ENCODE measurements around the gene AGMO. TPM values are rescaled to one million over a fixed set of nuclear protein-coding genes. Genes with fewer than 3 reads are reported as not detected.

AGMO gene
- polyA plus RNA-seq, 2 donors = 0.02 to 0.09 TPM

- H3K4me1 ChIP-seq (ENCODE audit: control insufficient read depth in 2 of 2, insufficient read depth in 2 of 2, low read length in 1 of 2) = no peaks in the 10 kb centered on the region
- no peak overlapping the region for H3K27ac ChIP-seq (ENCODE audit: low read depth in 2 of 2, low read length in 1 of 2)
- no peaks in the 10 kb centered on the region for H3K9me3 ChIP-seq (ENCODE audit: control insufficient read depth in 2 of 2, insufficient read depth in 1 of 2, low read depth in 1 of 2, low read length in 1 of 2)
- 35 to 37% methylated on average over 2 of the region's 2 CpGs for WGBS, 2 donors
- no peaks in the 10 kb centered on the region for H3K27me3 ChIP-seq (ENCODE audit: control insufficient read depth in 1 of 2, insufficient read depth in 2 of 2, low read length in 2 of 2)
- H3K36me3 ChIP-seq (ENCODE audit: control insufficient read depth in 2 of 2, insufficient read depth in 2 of 2, low read length in 1 of 2) = no peaks in the 10 kb centered on the region
- H3K4me3 ChIP-seq (ENCODE audit: low read depth in 1 of 2, low read length in 2 of 2) = no peak overlapping the region
Observed at GRCh38 chr7:15567652-15568051, 5.8 kb upstream of the AGMO start.

GRCh38 chr7:15567036-15567435, 5.2 kb upstream of the AGMO start:
- H3K9me3 ChIP-seq (ENCODE audit: control insufficient read depth in 2 of 2, insufficient read depth in 1 of 2, low read depth in 1 of 2, low read length in 1 of 2) = no peaks in the 10 kb centered on the region
- H3K27ac ChIP-seq (ENCODE audit: low read depth in 2 of 2, low read length in 1 of 2) = no peak overlapping the region
- H3K36me3 ChIP-seq (ENCODE audit: control insufficient read depth in 2 of 2, insufficient read depth in 2 of 2, low read length in 1 of 2) = no peaks in the 10 kb centered on the region
- 45 to 49% methylated on average over 3 of the region's 3 CpGs for WGBS, 2 donors
- H3K27me3 ChIP-seq (ENCODE audit: control insufficient read depth in 1 of 2, insufficient read depth in 2 of 2, low read length in 2 of 2) = no peaks in the 10 kb centered on the region
- H3K4me3 ChIP-seq (ENCODE audit: low read depth in 1 of 2, low read length in 2 of 2) = no peak overlapping the region
- no peaks in the 10 kb centered on the region for H3K4me1 ChIP-seq (ENCODE audit: control insufficient read depth in 2 of 2, insufficient read depth in 2 of 2, low read length in 1 of 2)

- Histone ChIP-seq H3K36me3 (ENCODE audit: control insufficient read depth in 2 of 2, insufficient read depth in 2 of 2, low read length in 1 of 2) (no peaks in the 10 kb centered on the region), H3K4me3 (ENCODE audit: low read depth in 1 of 2, low read length in 2 of 2) (no peak overlapping the region), H3K4me1 (ENCODE audit: control insufficient read depth in 2 of 2, insufficient read depth in 2 of 2, low read length in 1 of 2) (no peaks in the 10 kb centered on the region), H3K27ac (ENCODE audit: low read depth in 2 of 2, low read length in 1 of 2) (no peak overlapping the region), H3K27me3 (ENCODE audit: control insufficient read depth in 1 of 2, insufficient read depth in 2 of 2, low read length in 2 of 2) (no peaks in the 10 kb centered on the region), H3K9me3 (ENCODE audit: control insufficient read depth in 2 of 2, insufficient read depth in 1 of 2, low read depth in 1 of 2, low read length in 1 of 2) (no peaks in the 10 kb centered on the region)
- 87 to 88% methylated on average over 5 of the region's 5 CpGs for WGBS, 2 donors
Observed at GRCh38 chr7:15566476-15566875, 4.7 kb upstream of the AGMO start.

DNA sequence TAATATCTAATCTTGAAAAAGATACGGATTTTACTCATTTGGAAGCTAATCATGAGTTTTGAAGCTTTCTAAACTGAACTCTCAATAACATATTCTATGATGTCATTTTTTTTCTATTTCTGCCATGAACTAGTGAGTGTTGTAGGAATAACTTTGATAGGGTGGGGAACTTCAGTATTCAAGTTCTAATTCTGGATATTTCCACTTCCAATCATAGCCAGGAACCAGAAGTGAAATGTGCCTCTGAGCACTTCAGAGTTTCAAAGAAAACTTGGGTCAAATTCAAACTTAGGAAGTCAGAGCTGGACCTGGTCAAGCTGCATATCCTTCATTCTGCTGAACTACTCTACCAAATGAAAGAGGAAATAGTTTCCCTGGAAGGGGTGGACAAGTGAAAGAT, 847 bp downstream of the AGMO start:
- Histone ChIP-seq H3K27ac (ENCODE audit: low read depth in 2 of 2, low read length in 1 of 2) (no peak overlapping the region), H3K4me3 (ENCODE audit: low read depth in 1 of 2, low read length in 2 of 2) (no peak overlapping the region), H3K27me3 (ENCODE audit: control insufficient read depth in 1 of 2, insufficient read depth in 2 of 2, low read length in 2 of 2) (no peaks in the 10 kb centered on the region), H3K9me3 (ENCODE audit: control insufficient read depth in 2 of 2, insufficient read depth in 1 of 2, low read depth in 1 of 2, low read length in 1 of 2) (no peaks in the 10 kb centered on the region), H3K36me3 (ENCODE audit: control insufficient read depth in 2 of 2, insufficient read depth in 2 of 2, low read length in 1 of 2) (no peaks in the 10 kb centered on the region), H3K4me1 (ENCODE audit: control insufficient read depth in 2 of 2, insufficient read depth in 2 of 2, low read length in 1 of 2) (no peaks in the 10 kb centered on the region)
- 54 to 58% methylated on average over 1 of the region's 1 CpG for WGBS, 2 donors

- Histone ChIP-seq H3K9me3 (ENCODE audit: control insufficient read depth in 2 of 2, insufficient read depth in 1 of 2, low read depth in 1 of 2, low read length in 1 of 2) (no peaks in the 10 kb centered on the region), H3K27ac (ENCODE audit: low read depth in 2 of 2, low read length in 1 of 2) (no peak overlapping the region), H3K4me3 (ENCODE audit: low read depth in 1 of 2, low read length in 2 of 2) (no peak overlapping the region), H3K4me1 (ENCODE audit: control insufficient read depth in 2 of 2, insufficient read depth in 2 of 2, low read length in 1 of 2) (no peaks in the 10 kb centered on the region), H3K27me3 (ENCODE audit: control insufficient read depth in 1 of 2, insufficient read depth in 2 of 2, low read length in 2 of 2) (no peaks in the 10 kb centered on the region), H3K36me3 (ENCODE audit: control insufficient read depth in 2 of 2, insufficient read depth in 2 of 2, low read length in 1 of 2) (no peaks in the 10 kb centered on the region)
- 43 to 51% methylated on average over 3 of the region's 3 CpGs for WGBS, 2 donors
Observed at GRCh38 chr7:15559416-15559928, 2.3 kb downstream of the AGMO start.

GRCh38 chr7:15558756-15559155, 3.1 kb downstream of the AGMO start:
- H3K27me3 ChIP-seq (ENCODE audit: control insufficient read depth in 1 of 2, insufficient read depth in 2 of 2, low read length in 2 of 2) = no peaks in the 10 kb centered on the region
- H3K4me3 ChIP-seq (ENCODE audit: low read depth in 1 of 2, low read length in 2 of 2) = no peak overlapping the region
- H3K27ac ChIP-seq (ENCODE audit: low read depth in 2 of 2, low read length in 1 of 2) = no peak overlapping the region
- WGBS, 2 donors = 78 to 80% methylated on average over 2 of the region's 2 CpGs
- no peaks in the 10 kb centered on the region for H3K4me1 ChIP-seq (ENCODE audit: control insufficient read depth in 2 of 2, insufficient read depth in 2 of 2, low read length in 1 of 2)
- H3K36me3 ChIP-seq (ENCODE audit: control insufficient read depth in 2 of 2, insufficient read depth in 2 of 2, low read length in 1 of 2) = no peaks in the 10 kb centered on the region
- H3K9me3 ChIP-seq (ENCODE audit: control insufficient read depth in 2 of 2, insufficient read depth in 1 of 2, low read depth in 1 of 2, low read length in 1 of 2) = no peaks in the 10 kb centered on the region

GRCh38 chr7:15557686-15558085, 4.1 kb downstream of the AGMO start:
- H3K4me3 ChIP-seq (ENCODE audit: low read depth in 1 of 2, low read length in 2 of 2) = no peak overlapping the region

DNA sequence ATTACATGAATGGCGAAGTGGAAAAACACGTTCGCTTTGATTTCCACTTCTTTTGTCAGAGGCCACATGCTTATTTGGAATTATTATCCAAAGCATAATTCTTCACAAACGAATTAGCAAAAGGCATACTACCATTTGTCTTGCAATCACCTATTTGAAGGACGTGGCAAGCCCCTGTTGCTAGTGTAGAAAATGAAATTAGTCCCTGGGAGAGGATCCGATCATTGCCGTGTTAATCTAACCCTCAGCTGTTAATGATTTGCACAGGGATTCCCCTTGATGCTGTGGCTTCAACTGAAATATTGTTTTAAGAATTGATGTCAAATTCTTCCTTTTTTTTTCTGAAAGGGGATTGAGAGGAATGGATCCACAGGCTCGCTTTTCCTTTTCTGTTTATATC, 4.6 kb downstream of the AGMO start:
- Histone ChIP-seq H3K27me3 (ENCODE audit: control insufficient read depth in 1 of 2, insufficient read depth in 2 of 2, low read length in 2 of 2) (no peaks in the 10 kb centered on the region), H3K36me3 (ENCODE audit: control insufficient read depth in 2 of 2, insufficient read depth in 2 of 2, low read length in 1 of 2) (no peaks in the 10 kb centered on the region), H3K4me1 (ENCODE audit: control insufficient read depth in 2 of 2, insufficient read depth in 2 of 2, low read length in 1 of 2) (no peaks in the 10 kb centered on the region), H3K27ac (ENCODE audit: low read depth in 2 of 2, low read length in 1 of 2) (no peak overlapping the region), H3K4me3 (ENCODE audit: low read depth in 1 of 2, low read length in 2 of 2) (no peak overlapping the region), H3K9me3 (ENCODE audit: control insufficient read depth in 2 of 2, insufficient read depth in 1 of 2, low read depth in 1 of 2, low read length in 1 of 2) (no peaks in the 10 kb centered on the region)
- 70 to 81% methylated on average over 8 of the region's 8 CpGs for WGBS, 2 donors

More at GRCh38 chr7:15557686-15558085, 4.1 kb downstream of the AGMO start:
- no peaks in the 10 kb centered on the region for H3K36me3 ChIP-seq (ENCODE audit: control insufficient read depth in 2 of 2, insufficient read depth in 2 of 2, low read length in 1 of 2)
- no peaks in the 10 kb centered on the region for H3K9me3 ChIP-seq (ENCODE audit: control insufficient read depth in 2 of 2, insufficient read depth in 1 of 2, low read depth in 1 of 2, low read length in 1 of 2)
- H3K4me1 ChIP-seq (ENCODE audit: control insufficient read depth in 2 of 2, insufficient read depth in 2 of 2, low read length in 1 of 2) = no peaks in the 10 kb centered on the region
- H3K27me3 ChIP-seq (ENCODE audit: control insufficient read depth in 1 of 2, insufficient read depth in 2 of 2, low read length in 2 of 2) = no peaks in the 10 kb centered on the region
- no peak overlapping the region for H3K27ac ChIP-seq (ENCODE audit: low read depth in 2 of 2, low read length in 1 of 2)

GRCh38 chr7:15556339-15557105, 5.3 kb downstream of the AGMO start:
- no peaks in the 10 kb centered on the region for H3K27me3 ChIP-seq (ENCODE audit: control insufficient read depth in 1 of 2, insufficient read depth in 2 of 2, low read length in 2 of 2)
- no peaks in the 10 kb centered on the region for H3K36me3 ChIP-seq (ENCODE audit: control insufficient read depth in 2 of 2, insufficient read depth in 2 of 2, low read length in 1 of 2)
- no peak overlapping the region for H3K27ac ChIP-seq (ENCODE audit: low read depth in 2 of 2, low read length in 1 of 2)
- WGBS, 2 donors = 63 to 74% methylated on average over 4 of the region's 4 CpGs
- H3K4me1 ChIP-seq (ENCODE audit: control insufficient read depth in 2 of 2, insufficient read depth in 2 of 2, low read length in 1 of 2) = no peaks in the 10 kb centered on the region
- H3K9me3 ChIP-seq (ENCODE audit: control insufficient read depth in 2 of 2, insufficient read depth in 1 of 2, low read depth in 1 of 2, low read length in 1 of 2) = no peaks in the 10 kb centered on the region
- no peak overlapping the region for H3K4me3 ChIP-seq (ENCODE audit: low read depth in 1 of 2, low read length in 2 of 2)

DNA sequence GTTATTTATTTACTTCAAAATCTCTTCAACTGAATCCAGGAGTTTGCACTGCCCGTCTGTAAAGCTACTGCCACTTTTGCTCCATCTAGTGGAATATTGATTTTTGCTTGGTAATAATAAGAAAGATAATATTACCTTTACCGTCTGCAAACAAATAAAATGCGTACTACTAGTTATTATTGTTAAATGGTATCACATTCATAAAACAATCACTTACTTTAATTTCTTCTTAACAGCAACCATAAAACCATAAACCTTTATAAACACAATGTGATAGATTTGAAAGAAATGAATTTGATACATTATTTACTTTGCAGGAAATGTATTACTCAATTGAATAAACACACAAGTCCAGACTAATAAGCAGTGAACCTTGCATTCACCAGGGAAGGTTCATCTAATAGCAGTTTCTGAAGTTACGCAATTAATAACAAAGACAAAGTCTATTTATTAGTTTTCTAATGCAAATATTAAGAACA, 6.4 kb downstream of the AGMO start:
- 45 to 47% methylated on average over 4 of the region's 4 CpGs for WGBS, 2 donors

More for the DNA sequence above, 6.4 kb downstream of the AGMO start:
- Histone ChIP-seq H3K27me3 (ENCODE audit: control insufficient read depth in 1 of 2, insufficient read depth in 2 of 2, low read length in 2 of 2) (no peaks in the 10 kb centered on the region), H3K4me1 (ENCODE audit: control insufficient read depth in 2 of 2, insufficient read depth in 2 of 2, low read length in 1 of 2) (no peaks in the 10 kb centered on the region), H3K9me3 (ENCODE audit: control insufficient read depth in 2 of 2, insufficient read depth in 1 of 2, low read depth in 1 of 2, low read length in 1 of 2) (no peaks in the 10 kb centered on the region), H3K36me3 (ENCODE audit: control insufficient read depth in 2 of 2, insufficient read depth in 2 of 2, low read length in 1 of 2) (no peaks in the 10 kb centered on the region), H3K4me3 (ENCODE audit: low read depth in 1 of 2, low read length in 2 of 2) (no peak overlapping the region), H3K27ac (ENCODE audit: low read depth in 2 of 2, low read length in 1 of 2) (no peak overlapping the region)
